ENCODE measurements around the gene CD1B. TPM values are rescaled to one million over a fixed set of nuclear protein-coding genes. Genes with fewer than 3 reads are reported as not detected.
"Not testable (repeated sequence)": the region's sequence is repeated elsewhere in the genome, so short reads cannot be mapped to it uniquely, and the experiment has no call there.

The CD1B gene
- total RNA-seq, 1 donor from 2014 or later, result not detected

- DNase-seq (ENCODE audit: low read depth, low spot score), result no peak
Observed at GRCh38 chr1:158329300-158329699, 2.0 kb downstream of the CD1B start.

- no peak for DNase-seq (ENCODE audit: low read depth, low spot score)
Observed at GRCh38 chr1:158328426-158328825, 2.9 kb downstream of the CD1B start.

- no peak for DNase-seq (ENCODE audit: low read depth, low spot score)
Observed at GRCh38 chr1:158327481-158327880, 3.9 kb downstream of the CD1B start.

- no peak for DNase-seq (ENCODE audit: low read depth, low spot score)
Observed at GRCh38 chr1:158324395-158324794, 6.9 kb downstream of the CD1B start.

- DNase-seq (ENCODE audit: low read depth, low spot score), result no peak
Observed at GRCh38 chr1:158323866-158324265, 7.5 kb downstream of the CD1B start.

GRCh38 chr1:158311066-158311465 is 20.3 kb downstream of the CD1B start:
- DNase-seq (ENCODE audit: low read depth, low spot score), result no peak

GRCh38 chr1:158310623-158311022 is 20.7 kb downstream of the CD1B start:
- no peak for DNase-seq (ENCODE audit: low read depth, low spot score)

- no peak for DNase-seq (ENCODE audit: low read depth, low spot score)
Observed at GRCh38 chr1:158295791-158296190, 35.5 kb downstream of the CD1B start.

GRCh38 chr1:158290321-158290844 is 40.9 kb downstream of the CD1B start:
- DNase-seq (ENCODE audit: low read depth, low spot score), result no peak

- DNase-seq (ENCODE audit: low read depth, low spot score), result no peak
Observed at GRCh38 chr1:158289811-158290210, 41.5 kb downstream of the CD1B start, which contains the start of gene CD1C. Gene CD1C, plus strand, starts transcription at chr1:158289923. Its CDS starts 142 bp downstream, at chr1:158290065.

- DNase-seq (ENCODE audit: low read depth, low spot score), result no peak
Observed at GRCh38 chr1:158286941-158287346, 44.4 kb downstream of the CD1B start.

- no peak for DNase-seq (ENCODE audit: low read depth, low spot score)
Observed at GRCh38 chr1:158286487-158286886, 44.8 kb downstream of the CD1B start.

GRCh38 chr1:158285756-158286241 is 45.5 kb downstream of the CD1B start:
- DNase-seq (ENCODE audit: low read depth, low spot score), result no peak

- no peak for DNase-seq (ENCODE audit: low read depth, low spot score)
Observed at GRCh38 chr1:158283965-158284364, 47.4 kb downstream of the CD1B start.

- DNase-seq (ENCODE audit: low read depth, low spot score), result not testable (repeated sequence)
Observed at GRCh38 chr1:158282421-158282820, 48.9 kb downstream of the CD1B start.

Other genes with a start within 250 kb of the CD1B start
- gene CD1D, start 150.6 kb downstream of the CD1B start, total RNA-seq, result not detected in 2 replicates
- not detected in 2 replicates for gene CD1A, start 77.1 kb downstream of the CD1B start, total RNA-seq
- gene CD1C, start 41.6 kb downstream of the CD1B start, total RNA-seq, result not detected in 2 replicates
- gene CD1E, start 22.4 kb upstream of the CD1B start, total RNA-seq, result not detected in 2 replicates
- gene OR10T2, start 67.9 kb upstream of the CD1B start, total RNA-seq, result not detected in 2 replicates
- gene OR10K2, start 94.7 kb upstream of the CD1B start, total RNA-seq, result not detected in 2 replicates
- not detected in 2 replicates for gene OR10K1, start 130.3 kb upstream of the CD1B start, total RNA-seq
- gene OR10R2, start 140.7 kb upstream of the CD1B start, total RNA-seq, result not detected in 2 replicates
- not detected in 2 replicates for gene OR6Y1, start 222.9 kb upstream of the CD1B start, total RNA-seq
- gene OR6P1, start 239.0 kb upstream of the CD1B start, total RNA-seq, result not detected in 2 replicates
- not detected in 2 replicates for gene OR10X1, start 248.4 kb upstream of the CD1B start, total RNA-seq